ENCODE results near the gene GHDC. TPM values are rescaled to one million over a fixed set of nuclear protein-coding genes. Genes with fewer than 3 reads are reported as not detected.

The GHDC gene
- total and polyA plus RNA-seq, 2 of the 13 experiments (the other 11 are each of a cell fraction or from before 2014, with no cell fraction given) = 15.4 to 22.5 TPM

- TF ChIP-seq, protein P1, sequence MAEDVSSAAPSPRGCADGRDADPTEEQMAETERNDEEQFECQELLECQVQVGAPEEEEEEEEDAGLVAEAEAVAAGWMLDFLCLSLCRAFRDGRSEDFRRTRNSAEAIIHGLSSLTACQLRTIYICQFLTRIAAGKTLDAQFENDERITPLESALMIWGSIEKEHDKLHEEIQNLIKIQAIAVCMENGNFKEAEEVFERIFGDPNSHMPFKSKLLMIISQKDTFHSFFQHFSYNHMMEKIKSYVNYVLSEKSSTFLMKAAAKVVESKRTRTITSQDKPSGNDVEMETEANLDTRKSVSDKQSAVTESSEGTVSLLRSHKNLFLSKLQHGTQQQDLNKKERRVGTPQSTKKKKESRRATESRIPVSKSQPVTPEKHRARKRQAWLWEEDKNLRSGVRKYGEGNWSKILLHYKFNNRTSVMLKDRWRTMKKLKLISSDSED (CRISPR knock-in tag; IDR thresholded peaks at IDR 0.05) = no peak
- TF ChIP-seq ZNF260 (CRISPR knock-in tag; IDR thresholded peaks at IDR 0.05; ENCODE audit: borderline replicate concordance, low read depth) (no peak), CTCF (CRISPR knock-in tag; IDR thresholded peaks at IDR 0.05) (no peak), REL (CRISPR knock-in tag; conservative IDR thresholded peaks at IDR 0.05) (no peak), ZBED4 (CRISPR knock-in tag; IDR thresholded peaks at IDR 0.05; ENCODE audit: borderline replicate concordance) (no peak), PHB2 (IDR thresholded peaks at IDR 0.05; ENCODE audit: partially characterized antibody) (no peak)
- TF ChIP-seq, protein P2, sequence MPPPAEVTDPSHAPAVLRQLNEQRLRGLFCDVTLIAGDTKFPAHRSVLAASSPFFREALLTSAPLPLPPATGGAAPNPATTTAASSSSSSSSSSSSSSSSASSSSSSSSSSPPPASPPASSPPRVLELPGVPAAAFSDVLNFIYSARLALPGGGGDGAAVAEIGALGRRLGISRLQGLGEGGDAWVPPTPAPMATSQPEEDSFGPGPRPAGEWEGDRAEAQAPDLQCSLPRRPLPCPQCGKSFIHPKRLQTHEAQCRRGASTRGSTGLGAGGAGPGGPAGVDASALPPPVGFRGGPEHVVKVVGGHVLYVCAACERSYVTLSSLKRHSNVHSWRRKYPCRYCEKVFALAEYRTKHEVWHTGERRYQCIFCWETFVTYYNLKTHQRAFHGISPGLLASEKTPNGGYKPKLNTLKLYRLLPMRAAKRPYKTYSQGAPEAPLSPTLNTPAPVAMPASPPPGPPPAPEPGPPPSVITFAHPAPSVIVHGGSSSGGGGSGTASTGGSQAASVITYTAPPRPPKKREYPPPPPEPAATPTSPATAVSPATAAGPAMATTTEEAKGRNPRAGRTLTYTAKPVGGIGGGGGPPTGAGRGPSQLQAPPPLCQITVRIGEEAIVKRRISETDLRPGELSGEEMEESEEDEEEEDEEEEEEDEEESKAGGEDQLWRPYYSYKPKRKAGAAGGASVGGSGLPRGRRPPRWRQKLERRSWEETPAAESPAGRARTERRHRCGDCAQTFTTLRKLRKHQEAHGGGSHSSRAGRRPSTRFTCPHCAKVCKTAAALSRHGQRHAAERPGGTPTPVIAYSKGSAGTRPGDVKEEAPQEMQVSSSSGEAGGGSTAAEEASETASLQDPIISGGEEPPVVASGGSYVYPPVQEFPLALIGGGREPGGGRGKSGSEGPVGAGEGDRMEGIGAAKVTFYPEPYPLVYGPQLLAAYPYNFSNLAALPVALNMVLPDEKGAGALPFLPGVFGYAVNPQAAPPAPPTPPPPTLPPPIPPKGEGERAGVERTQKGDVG (CRISPR knock-in tag; IDR thresholded peaks at IDR 0.05; ENCODE audit: borderline replicate concordance) = no peak
- TF ChIP-seq, protein P3, sequence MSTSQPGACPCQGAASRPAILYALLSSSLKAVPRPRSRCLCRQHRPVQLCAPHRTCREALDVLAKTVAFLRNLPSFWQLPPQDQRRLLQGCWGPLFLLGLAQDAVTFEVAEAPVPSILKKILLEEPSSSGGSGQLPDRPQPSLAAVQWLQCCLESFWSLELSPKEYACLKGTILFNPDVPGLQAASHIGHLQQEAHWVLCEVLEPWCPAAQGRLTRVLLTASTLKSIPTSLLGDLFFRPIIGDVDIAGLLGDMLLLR (CRISPR knock-in tag; IDR thresholded peaks at IDR 0.05) = no peak
- Histone ChIP-seq H3K4me3 (replicated peaks in 1 of 3; ENCODE audit: insufficient read depth in 1 of 3, low read depth in 2 of 3, low read length in 3 of 3) (no peak overlapping the region), H3K27me3 (ENCODE audit: control insufficient read depth in 1 of 2, insufficient read depth in 2 of 2, low read length in 2 of 2) (no peaks in the 10 kb centered on the region), H3K27ac (ENCODE audit: extremely low read length, insufficient read depth, low read length) (no peak overlapping the region), H3K79me2 (ENCODE audit: insufficient read depth, low read length) (peaks cover 4% of the 10 kb centered on the region), H3K4me2 (ENCODE audit: low read depth, low read length) (no peak overlapping the region), H3K4me1 (ENCODE audit: insufficient read depth, low read length) (no peaks in the 10 kb centered on the region), H3K9ac (ENCODE audit: insufficient read depth, low read depth, low read length) (no peak overlapping the region), H2AFZ (ENCODE audit: low read length) (no peak overlapping the region), H4K20me1 (ENCODE audit: insufficient read depth, low read length) (no peaks in the 10 kb centered on the region), H3K9me3 (ENCODE audit: low read length) (no peaks in the 10 kb centered on the region), H3K36me3 (replicated peaks in 1 of 2; ENCODE audit: control insufficient read depth in 1 of 2, insufficient read depth in 2 of 2, low read length in 2 of 2) (no peaks in the 10 kb centered on the region; a peak in 1 of 5 replicates)
- no peak for ATAC-seq
- DNase-seq (ENCODE audit: low spot score) = no peak
- 95% methylated on average over 2 of the region's 2 CpGs for WGBS (ENCODE audit: low lambda C conversion rate)
- BruUV-seq (replicated peaks) = no TSS peak
- in situ Hi-C loops (cut with HindIII; ENCODE audit: extremely low pct_ligation_motif_present, low pct_unique_long_range_greater_than_20kb) (no loop called here), intact Hi-C loops (cut with micrococcal nuclease; ENCODE audit: unreplicated experiment) (no loop called here)
- ChIA-PET POLR2A (no interaction called here), CTCF (ENCODE audit: low intra/inter-chr PET ratio, low total read pairs) (no interaction called here)
- no peak for FAIRE-seq
These were observed 39.7 kb upstream of the GHDC start for GRCh38 chr17:42233994-42234393.
